ENCODE data around the gene DDX11.
"Not testable (repeated sequence)": the region's sequence is repeated elsewhere in the genome, so short reads cannot be mapped to it uniquely, and the experiment has no call there.

Gene DDX11

GRCh38 chr12:31124158-31124557 is 50.5 kb downstream of the DDX11 start:
- not testable (repeated sequence) for DNase-seq (ENCODE audit: low spot score)

GRCh38 chr12:31125171-31125570 is 51.5 kb downstream of the DDX11 start:
- not testable (repeated sequence) for DNase-seq (ENCODE audit: low spot score)

- not testable (repeated sequence) for DNase-seq (ENCODE audit: low spot score)
Measured at GRCh38 chr12:31127209-31127848, 53.7 kb downstream of the DDX11 start.

GRCh38 chr12:31136581-31136980 is 62.9 kb downstream of the DDX11 start:
- DNase-seq (ENCODE audit: low spot score): not testable (repeated sequence)

- not testable (repeated sequence) for DNase-seq (ENCODE audit: low spot score)
Measured at GRCh38 chr12:31144768-31145167, 71.1 kb downstream of the DDX11 start.

- DNase-seq (ENCODE audit: low spot score): not testable (repeated sequence)
Measured at GRCh38 chr12:31145296-31145695, 71.6 kb downstream of the DDX11 start.

GRCh38 chr12:31147415-31147814 is 73.8 kb downstream of the DDX11 start:
- DNase-seq (ENCODE audit: low spot score): not testable (repeated sequence)

- not testable (repeated sequence) for DNase-seq (ENCODE audit: low spot score)
Measured at GRCh38 chr12:31150766-31151165, 77.1 kb downstream of the DDX11 start.

All from CD4-positive, alpha-beta T cell treated with Interleukin-6 at 100 ng/mL for 8 hours (primary cell).